ENCODE measurements around the gene SLC66A2.

Gene SLC66A2

GRCh38 chr18:79856119-79857007 is 95.1 kb downstream of the SLC66A2 start:
- Histone ChIP-seq H3K9ac (ENCODE audit: low read depth in 1 of 2, low read length in 2 of 2) (no peak overlapping the region), H3K27me3 (ENCODE audit: control insufficient read depth in 2 of 2, insufficient read depth in 2 of 2, low read length in 2 of 2) (peaks cover 4 to 6% of the 10 kb centered on the region in 2 donors), H3K9me3 (ENCODE audit: control insufficient read depth in 2 of 2, low read length in 2 of 2) (no peaks in the 10 kb centered on the region), H3K4me3 (ENCODE audit: low read length in 2 of 2) (no peak overlapping the region), H3K27ac (ENCODE audit: low read depth in 2 of 2, low read length in 2 of 2) (no peak overlapping the region), H3K36me3 (ENCODE audit: control insufficient read depth in 2 of 2, insufficient read depth in 2 of 2, low read length in 2 of 2) (no peaks in the 10 kb centered on the region), H3K4me1 (ENCODE audit: control insufficient read depth in 2 of 2, insufficient read depth in 2 of 2, low read length in 2 of 2) (peaks cover 0 to 3% of the 10 kb centered on the region in 2 donors)

- Histone ChIP-seq H3K4me1 (ENCODE audit: control insufficient read depth in 2 of 2, insufficient read depth in 2 of 2, low read length in 2 of 2) (peaks cover 0 to 3% of the 10 kb centered on the region in 2 donors), H3K9me3 (ENCODE audit: control insufficient read depth in 2 of 2, low read length in 2 of 2) (no peaks in the 10 kb centered on the region), H3K36me3 (ENCODE audit: control insufficient read depth in 2 of 2, insufficient read depth in 2 of 2, low read length in 2 of 2) (no peaks in the 10 kb centered on the region), H3K27me3 (ENCODE audit: control insufficient read depth in 2 of 2, insufficient read depth in 2 of 2, low read length in 2 of 2) (peaks cover 4 to 6% of the 10 kb centered on the region in 2 donors), H3K27ac (ENCODE audit: low read depth in 2 of 2, low read length in 2 of 2) (no peak overlapping the region), H3K4me3 (ENCODE audit: low read length in 2 of 2) (no peak overlapping the region), H3K9ac (ENCODE audit: low read depth in 1 of 2, low read length in 2 of 2) (no peak overlapping the region)
Measured at GRCh38 chr18:79855147-79855933, 96.1 kb downstream of the SLC66A2 start.

- Histone ChIP-seq H3K9ac (ENCODE audit: low read depth in 1 of 2, low read length in 2 of 2) (no peak overlapping the region), H3K9me3 (ENCODE audit: control insufficient read depth in 2 of 2, low read length in 2 of 2) (no peaks in the 10 kb centered on the region), H3K27ac (ENCODE audit: low read depth in 2 of 2, low read length in 2 of 2) (no peak overlapping the region), H3K27me3 (ENCODE audit: control insufficient read depth in 2 of 2, insufficient read depth in 2 of 2, low read length in 2 of 2) (peaks cover 4 to 6% of the 10 kb centered on the region in 2 donors), H3K36me3 (ENCODE audit: control insufficient read depth in 2 of 2, insufficient read depth in 2 of 2, low read length in 2 of 2) (no peaks in the 10 kb centered on the region), H3K4me3 (ENCODE audit: low read length in 2 of 2) (no peak overlapping the region), H3K4me1 (ENCODE audit: control insufficient read depth in 2 of 2, insufficient read depth in 2 of 2, low read length in 2 of 2) (peaks cover 0 to 3% of the 10 kb centered on the region in 2 donors)
Measured at GRCh38 chr18:79853993-79854364, 97.5 kb downstream of the SLC66A2 start.

GRCh38 chr18:79853303-79853992 is 98.0 kb downstream of the SLC66A2 start:
- Histone ChIP-seq H3K4me3 (ENCODE audit: low read length in 2 of 2) (no peak overlapping the region), H3K9me3 (ENCODE audit: control insufficient read depth in 2 of 2, low read length in 2 of 2) (no peaks in the 10 kb centered on the region), H3K36me3 (ENCODE audit: control insufficient read depth in 2 of 2, insufficient read depth in 2 of 2, low read length in 2 of 2) (no peaks in the 10 kb centered on the region), H3K27ac (ENCODE audit: low read depth in 2 of 2, low read length in 2 of 2) (no peak overlapping the region), H3K4me1 (ENCODE audit: control insufficient read depth in 2 of 2, insufficient read depth in 2 of 2, low read length in 2 of 2) (peaks cover 0 to 3% of the 10 kb centered on the region in 2 donors), H3K27me3 (ENCODE audit: control insufficient read depth in 2 of 2, insufficient read depth in 2 of 2, low read length in 2 of 2) (peaks cover 4 to 6% of the 10 kb centered on the region in 2 donors), H3K9ac (ENCODE audit: low read depth in 1 of 2, low read length in 2 of 2) (no peak overlapping the region)

- Histone ChIP-seq H3K4me1 (ENCODE audit: control insufficient read depth in 2 of 2, insufficient read depth in 2 of 2, low read length in 2 of 2) (peaks cover 0 to 3% of the 10 kb centered on the region in 2 donors), H3K36me3 (ENCODE audit: control insufficient read depth in 2 of 2, insufficient read depth in 2 of 2, low read length in 2 of 2) (no peaks in the 10 kb centered on the region), H3K27ac (ENCODE audit: low read depth in 2 of 2, low read length in 2 of 2) (no peak overlapping the region), H3K27me3 (ENCODE audit: control insufficient read depth in 2 of 2, insufficient read depth in 2 of 2, low read length in 2 of 2) (peaks cover 4 to 6% of the 10 kb centered on the region in 2 donors), H3K9me3 (ENCODE audit: control insufficient read depth in 2 of 2, low read length in 2 of 2) (no peaks in the 10 kb centered on the region), H3K4me3 (ENCODE audit: low read length in 2 of 2) (no peak overlapping the region), H3K9ac (ENCODE audit: low read depth in 1 of 2, low read length in 2 of 2) (no peak overlapping the region)
Measured at GRCh38 chr18:79852561-79853302, 98.7 kb downstream of the SLC66A2 start.

All from mucosa of rectum (tissue), 2 donors.